Type B pancreatic cell (in vitro differentiated cells): ENCODE results near the gene ARHGEF12. TPM values are rescaled to one million over a fixed set of nuclear protein-coding genes. Genes with fewer than 3 reads are reported as not detected.

Source experiments
- DNase-seq: peaks from one replicate; pipeline ENCODE4 v3.0.0; 2021; ENCODE audit warnings: mixed read lengths; ENCODE audit not compliant: unreplicated experiment; ENCODE audit errors: extremely low spot score
- H3K27ac Mint-ChIP-seq: 2 replicates; pipeline ENCODE4 v1.8.0; 2021; ENCODE audit warnings: mild to moderate bottlenecking, mixed read lengths
- H3K27me3 Mint-ChIP-seq: 2 replicates; pipeline ENCODE4 v1.8.0; 2021; ENCODE audit warnings: mixed read lengths
- H3K36me3 Mint-ChIP-seq: 2 replicates; pipeline ENCODE4 v1.8.0; 2021; ENCODE audit warnings: mixed read lengths
- H3K4me1 Mint-ChIP-seq: one replicate; pipeline ENCODE4 v1.8.0; 2021; ENCODE audit warnings: mixed read lengths; ENCODE audit not compliant: unreplicated experiment
- H3K4me3 Mint-ChIP-seq: 2 replicates; pipeline ENCODE4 v1.8.0; 2021; ENCODE audit warnings: mild to moderate bottlenecking, mixed read lengths
- H3K9me3 Mint-ChIP-seq: 2 replicates; pipeline ENCODE4 v1.8.0; 2021; ENCODE audit warnings: mixed read lengths
- CTCF ChIP-seq: fragments of 200-600 bp; sonication (generic); conservative IDR thresholded peaks from 2 replicates; pipeline ENCODE4 v1.5.0; 2021; ENCODE audit warnings: antibody characterized with exemption, mild to moderate bottlenecking
- total RNA-seq: library from RNA; stranded (reverse); gene quantifications from 2 replicates; pipeline ENCODE4 v1.2.1, GENCODE V29; 2021; ENCODE audit warnings: low replicate concordance

Gene ARHGEF12
- total RNA-seq, 1 donor from 2014 or later: 73.8 TPM

DNA sequence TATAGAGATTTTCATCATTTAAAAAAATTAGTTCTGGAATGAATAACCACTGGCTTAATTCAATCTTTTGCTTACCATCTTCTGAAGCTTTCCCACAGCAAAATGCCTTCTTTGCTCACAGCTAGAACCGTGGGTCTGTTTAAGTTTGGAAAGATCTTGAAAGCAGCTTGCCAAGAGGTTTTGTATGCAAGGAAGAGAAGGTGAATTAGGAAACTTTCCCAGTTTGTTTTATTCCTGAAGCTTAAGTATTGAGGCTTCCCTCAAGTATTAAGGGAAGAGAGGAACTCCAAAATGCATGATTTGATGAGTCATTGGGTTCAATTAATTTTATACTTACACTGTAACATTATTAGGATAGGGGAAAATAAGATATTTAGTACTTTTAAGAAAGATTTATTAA, 1.9 kb upstream of the ARHGEF12 start:
- DNase-seq: no peak
- H3K9me3 Mint-ChIP-seq: no peaks in the 10 kb centered on the region
- H3K27ac Mint-ChIP-seq: no peak overlapping the region
- no peak for TF ChIP-seq CTCF
- H3K27me3 Mint-ChIP-seq: no peaks in the 10 kb centered on the region
- peaks cover 10% of the 10 kb centered on the region for H3K4me1 Mint-ChIP-seq
- H3K36me3 Mint-ChIP-seq: peaks cover 5% of the 10 kb centered on the region
- no peak overlapping the region for H3K4me3 Mint-ChIP-seq

DNA sequence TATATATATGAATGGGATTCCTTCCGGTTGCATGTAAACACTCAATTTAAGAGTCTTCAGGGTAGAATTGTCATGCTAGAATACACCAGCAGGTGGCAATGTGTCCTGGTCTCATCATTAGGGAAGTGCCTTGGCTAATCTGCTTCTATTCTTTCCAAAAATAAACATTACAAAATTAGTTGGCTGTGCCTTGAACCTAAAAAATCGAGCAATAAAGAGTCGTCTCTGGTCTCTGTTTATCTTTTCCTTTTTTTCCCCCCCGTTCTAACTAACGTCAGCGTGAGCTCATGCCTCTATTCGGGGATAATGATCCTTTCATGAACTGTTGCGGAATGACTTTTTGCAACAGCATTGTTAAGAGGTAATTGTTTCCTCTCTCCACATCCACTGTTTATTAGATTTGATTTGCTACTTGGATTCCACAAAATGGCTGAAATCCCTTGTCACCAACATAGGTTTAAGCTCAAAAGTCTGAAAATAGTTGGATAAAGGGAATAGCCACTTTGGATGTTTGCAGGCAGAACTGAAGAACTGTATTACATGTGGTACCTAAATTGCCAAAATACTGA, 1.2 kb upstream of the ARHGEF12 start:
- Mint-ChIP-seq H3K27me3 (no peaks in the 10 kb centered on the region), H3K27ac (peak overlapping the region; percentile 79), H3K9me3 (no peaks in the 10 kb centered on the region), H3K4me3 (peak overlapping the region; percentile 84), H3K36me3 (peaks cover 4% of the 10 kb centered on the region), H3K4me1 (peaks cover 17% of the 10 kb centered on the region)
- no peak for DNase-seq
- TF ChIP-seq CTCF: peak; percentile 84

- H3K9me3 Mint-ChIP-seq: no peaks in the 10 kb centered on the region
- H3K27me3 Mint-ChIP-seq: no peaks in the 10 kb centered on the region
- H3K27ac Mint-ChIP-seq: peak overlapping the region; percentile 79
- no peak for DNase-seq
- H3K36me3 Mint-ChIP-seq: no peaks in the 10 kb centered on the region
- TF ChIP-seq CTCF: no peak
- peak overlapping the region; percentile 84 for H3K4me3 Mint-ChIP-seq
- peaks cover 22% of the 10 kb centered on the region for H3K4me1 Mint-ChIP-seq
Observed at GRCh38 chr11:120335556-120335907, 681 bp upstream of the ARHGEF12 start.

DNA sequence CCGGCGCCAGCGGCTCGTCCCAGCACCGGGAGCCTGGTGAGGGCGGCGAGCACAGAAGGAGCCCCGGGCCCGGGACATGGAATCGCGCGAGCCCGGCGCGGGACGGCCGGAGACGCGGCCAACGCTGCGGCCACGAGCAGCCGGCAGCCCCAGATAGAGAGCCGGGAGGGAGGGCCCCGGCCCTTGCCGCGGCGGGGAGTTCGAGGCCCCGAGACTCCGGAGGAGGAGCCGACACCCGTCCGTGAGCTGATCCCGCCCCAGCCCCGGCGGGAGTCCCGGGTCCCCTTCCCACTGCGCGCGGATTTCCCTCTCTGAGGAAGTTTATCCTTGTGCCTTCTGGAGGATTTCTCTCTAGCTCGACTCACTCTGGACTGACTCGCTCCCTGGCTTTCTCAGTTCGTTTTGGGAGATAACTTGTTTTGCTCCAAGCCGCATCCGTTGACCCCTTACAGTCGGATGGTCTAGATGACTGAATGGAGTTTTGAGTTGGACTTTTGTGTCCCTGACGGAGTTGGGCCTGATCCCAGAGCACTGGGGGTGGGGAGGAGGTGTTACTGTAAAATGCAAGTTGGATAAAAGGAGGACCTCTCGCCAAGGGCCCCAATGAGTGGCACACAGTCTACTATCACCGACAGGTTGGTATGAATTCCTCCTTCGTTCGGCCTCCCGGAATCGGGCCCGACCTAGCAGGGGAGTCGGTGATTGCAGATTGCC, 585 bp downstream of the ARHGEF12 start:
- H3K4me1 Mint-ChIP-seq: peaks cover 25% of the 10 kb centered on the region
- peak; percentile 78 for DNase-seq

GRCh38 chr11:120337355-120338106, 1.3 kb downstream of the ARHGEF12 start:
- Mint-ChIP-seq H3K4me3 (peak overlapping the region; percentile 99), H3K27ac (peak overlapping the region; percentile 92), H3K36me3 (no peaks in the 10 kb centered on the region), H3K4me1 (peaks cover 31% of the 10 kb centered on the region), H3K9me3 (no peaks in the 10 kb centered on the region), H3K27me3 (no peaks in the 10 kb centered on the region)
- no peak for DNase-seq
- TF ChIP-seq CTCF: no peak

More for the DNA sequence above, 585 bp downstream of the ARHGEF12 start:
- no peak for TF ChIP-seq CTCF
- no peaks in the 10 kb centered on the region for H3K27me3 Mint-ChIP-seq
- peak overlapping the region; percentile 92 for H3K27ac Mint-ChIP-seq
- H3K9me3 Mint-ChIP-seq: no peaks in the 10 kb centered on the region
- H3K4me3 Mint-ChIP-seq: peak overlapping the region; percentile 99
- H3K36me3 Mint-ChIP-seq: no peaks in the 10 kb centered on the region
